Measurements from ENCODE around the gene GAST. TPM values are rescaled to one million over a fixed set of nuclear protein-coding genes. Genes with fewer than 3 reads are reported as not detected.
A peak's percentile ranks its signal among the peaks of the same experiment; 100 is the strongest.

GAST gene
- total and polyA plus RNA-seq, 10 donors = not detected

DNA sequence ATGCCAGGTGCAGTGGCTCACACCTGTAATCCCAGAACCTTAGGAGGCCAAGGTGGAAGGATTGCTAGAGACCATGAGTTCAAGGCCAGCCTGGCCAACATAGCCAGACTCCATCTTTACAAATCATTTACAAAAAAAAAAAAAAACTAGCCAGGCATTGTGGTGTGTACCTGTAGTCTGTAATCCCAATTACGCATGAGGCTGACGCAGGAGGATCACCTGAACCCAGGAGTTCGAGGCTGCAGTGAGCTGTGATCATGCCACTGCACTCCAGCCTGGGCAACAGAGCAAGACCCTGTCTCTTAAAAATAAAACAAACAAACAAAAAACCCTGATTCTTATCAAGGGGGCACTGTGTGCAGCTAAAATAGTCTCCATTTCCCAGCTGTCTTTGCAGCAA lies 39.2 kb downstream of the GAST start:
- Histone ChIP-seq H3K4me1 (no peaks in the 10 kb centered on the region), H3K4me3 (no peak overlapping the region), H3K27me3 (replicated peaks in 1 of 7) (no peaks in the 10 kb centered on the region), H3K27ac (no peak overlapping the region), H3K36me3 (peaks cover 0 to 18% (median 11%) of the 10 kb centered on the region in 6 donors), H3K9me3 (no peaks in the 10 kb centered on the region)
- WGBS, 5 donors = 52 to 88% (median 73%) methylated on average over 3 of the region's 3 CpGs
- TF ChIP-seq, protein P1, sequence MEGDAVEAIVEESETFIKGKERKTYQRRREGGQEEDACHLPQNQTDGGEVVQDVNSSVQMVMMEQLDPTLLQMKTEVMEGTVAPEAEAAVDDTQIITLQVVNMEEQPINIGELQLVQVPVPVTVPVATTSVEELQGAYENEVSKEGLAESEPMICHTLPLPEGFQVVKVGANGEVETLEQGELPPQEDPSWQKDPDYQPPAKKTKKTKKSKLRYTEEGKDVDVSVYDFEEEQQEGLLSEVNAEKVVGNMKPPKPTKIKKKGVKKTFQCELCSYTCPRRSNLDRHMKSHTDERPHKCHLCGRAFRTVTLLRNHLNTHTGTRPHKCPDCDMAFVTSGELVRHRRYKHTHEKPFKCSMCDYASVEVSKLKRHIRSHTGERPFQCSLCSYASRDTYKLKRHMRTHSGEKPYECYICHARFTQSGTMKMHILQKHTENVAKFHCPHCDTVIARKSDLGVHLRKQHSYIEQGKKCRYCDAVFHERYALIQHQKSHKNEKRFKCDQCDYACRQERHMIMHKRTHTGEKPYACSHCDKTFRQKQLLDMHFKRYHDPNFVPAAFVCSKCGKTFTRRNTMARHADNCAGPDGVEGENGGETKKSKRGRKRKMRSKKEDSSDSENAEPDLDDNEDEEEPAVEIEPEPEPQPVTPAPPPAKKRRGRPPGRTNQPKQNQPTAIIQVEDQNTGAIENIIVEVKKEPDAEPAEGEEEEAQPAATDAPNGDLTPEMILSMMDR (IDR thresholded peaks at IDR 0.05 in 8 of 11, conservative IDR thresholded peaks at IDR 0.05 in 3 of 11) = no peak
- TF ChIP-seq POLR2A (IDR thresholded peaks at IDR 0.05) = no peak
- no peak for TF ChIP-seq POLR2AphosphoS5 (IDR thresholded peaks at IDR 0.05)
- DNase-seq = no peak
- intact Hi-C loops (cut with DNase I; ENCODE audit: low total_unique reads) = no loop called here

DNA sequence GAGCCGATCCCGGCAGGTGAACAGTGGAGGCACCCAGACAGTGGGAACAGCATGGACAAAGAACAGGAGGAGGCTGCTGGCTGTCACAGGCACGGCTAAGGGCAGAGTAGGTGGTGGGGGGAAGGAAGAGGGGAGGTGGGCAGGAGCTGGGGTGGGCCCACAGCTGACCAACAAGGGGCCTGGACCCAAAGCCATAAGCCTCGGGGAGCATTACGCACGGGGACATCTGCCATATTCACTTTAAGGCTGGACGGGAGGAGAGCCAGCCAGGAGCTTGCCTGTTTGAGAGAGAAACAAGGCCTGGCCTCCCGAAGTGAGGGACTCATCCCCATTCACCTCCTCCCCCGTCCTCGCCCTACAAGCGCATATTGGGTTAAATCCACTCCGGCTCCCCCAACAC lies 41.9 kb downstream of the GAST start:
- H3K36me3 ChIP-seq = peaks cover 0 to 43% (median 21%) of the 10 kb centered on the region in 6 donors
- 77 to 94% (median 84%) methylated on average over 11 to 12 of the region's 12 CpGs for WGBS, 5 donors
- H3K4me3 ChIP-seq = no peak overlapping the region
- H3K27me3 ChIP-seq (replicated peaks in 1 of 7) = no peaks in the 10 kb centered on the region
- H3K9me3 ChIP-seq = no peaks in the 10 kb centered on the region
- H3K27ac ChIP-seq = no peak overlapping the region
- no peaks in the 10 kb centered on the region for H3K4me1 ChIP-seq
- DNase-seq = no peak
- TF ChIP-seq POLR2AphosphoS5 (IDR thresholded peaks at IDR 0.05) = no peak
- TF ChIP-seq, protein P1 (IDR thresholded peaks at IDR 0.05 in 8 of 11, conservative IDR thresholded peaks at IDR 0.05 in 3 of 11) = no peak
- TF ChIP-seq POLR2A (IDR thresholded peaks at IDR 0.05) = no peak
- intact Hi-C loops (cut with DNase I; ENCODE audit: low total_unique reads) = no loop called here

DNA sequence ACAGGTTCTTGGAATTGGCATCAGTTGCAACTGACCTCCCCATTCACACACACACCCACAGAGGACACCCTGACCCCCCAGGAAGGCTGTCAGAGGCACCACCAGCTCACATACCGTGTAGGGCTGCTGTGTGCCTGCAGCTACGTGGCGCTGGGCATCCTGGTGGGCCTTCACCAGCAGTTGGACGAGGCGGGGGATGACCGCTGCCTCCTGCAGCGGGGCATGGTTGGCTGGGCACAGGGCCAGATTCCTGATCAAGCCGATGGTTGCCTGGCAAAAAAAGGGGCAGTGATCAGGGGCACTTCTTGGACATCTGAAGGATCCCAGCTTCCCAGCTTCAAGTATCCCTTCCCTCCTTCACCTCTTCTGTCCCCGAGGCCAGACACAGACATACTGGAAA lies 46.5 kb downstream of the GAST start:
- Histone ChIP-seq H3K4me1 (no peaks in the 10 kb centered on the region), H3K4me3 (no peak overlapping the region), H3K36me3 (peaks cover 0 to 81% (median 34%) of the 10 kb centered on the region in 6 donors), H3K9me3 (no peaks in the 10 kb centered on the region), H3K27ac (no peak overlapping the region), H3K27me3 (replicated peaks in 1 of 7) (no peaks in the 10 kb centered on the region)
- intact Hi-C loops (cut with DNase I; ENCODE audit: low total_unique reads) = no loop called here
- DNase-seq = no peak
- 72 to 88% (median 83%) methylated on average over 8 to 9 of the region's 9 CpGs for WGBS, 5 donors
- TF ChIP-seq POLR2AphosphoS5 (IDR thresholded peaks at IDR 0.05) = peak in 1 of 3 donors; percentile 14
- TF ChIP-seq, protein P1 (IDR thresholded peaks at IDR 0.05 in 8 of 11, conservative IDR thresholded peaks at IDR 0.05 in 3 of 11) = no peak

DNA sequence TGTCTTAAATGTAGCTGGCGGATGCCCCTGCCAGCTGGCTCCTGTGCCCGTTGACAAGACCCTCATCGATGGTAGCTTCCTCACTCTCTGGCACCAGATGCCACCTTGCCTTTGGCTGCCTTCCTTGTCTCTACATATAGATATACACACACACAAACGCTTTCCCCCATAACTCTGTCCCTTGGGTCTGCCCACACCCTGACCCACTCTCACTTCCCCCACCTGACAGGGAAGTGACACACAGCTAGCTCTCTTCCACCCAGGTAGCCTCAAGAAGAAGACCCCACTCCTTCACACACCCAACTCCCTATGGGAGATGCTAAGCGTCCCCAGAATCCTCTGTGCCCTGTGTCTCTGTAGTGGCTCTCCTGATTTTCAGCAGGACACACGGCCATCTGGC lies 48.7 kb downstream of the GAST start:
- TF ChIP-seq POLR2AphosphoS5 (IDR thresholded peaks at IDR 0.05) = no peak
- TF ChIP-seq, protein P1 (IDR thresholded peaks at IDR 0.05 in 8 of 11, conservative IDR thresholded peaks at IDR 0.05 in 3 of 11) = no peak
- TF ChIP-seq POLR2A (IDR thresholded peaks at IDR 0.05) = no peak
- H3K36me3 ChIP-seq = peaks cover 0 to 89% (median 36%) of the 10 kb centered on the region in 6 donors
- intact Hi-C loops (cut with DNase I; ENCODE audit: low total_unique reads) = no loop called here
- no peaks in the 10 kb centered on the region for H3K27me3 ChIP-seq (replicated peaks in 1 of 7)
- H3K4me3 ChIP-seq = no peak overlapping the region
- DNase-seq = no peak
- no peak overlapping the region for H3K27ac ChIP-seq
- 72 to 87% (median 81%) methylated on average over 6 of the region's 6 CpGs for WGBS, 5 donors
- no peaks in the 10 kb centered on the region for H3K9me3 ChIP-seq
- no peaks in the 10 kb centered on the region for H3K4me1 ChIP-seq
